A673 (cell line): ENCODE data around the gene STK32A.

Experiments
- CTCF ChIP-seq: fragments of 300-800, 200-600 bp; sonication (generic); conservative IDR thresholded peaks from 2 replicates; pipeline ENCODE4 v1.5.1; 2017; ENCODE audit warnings: low read depth, mild to moderate bottlenecking, antibody characterized with exemption, low read length, moderate library complexity, mixed read lengths
- EZH2 ChIP-seq: fragments of 200-600 bp; sonication (generic); IDR thresholded peaks from 2 replicates; pipeline ENCODE4 v1.6.1; 2017; ENCODE audit warnings: borderline replicate concordance, low read depth, mild to moderate bottlenecking, mixed read lengths, antibody characterized with exemption, low read length; ENCODE audit not compliant: poor library complexity, severe bottlenecking

GRCh38 chr5:147203213-147203612 is 31.6 kb upstream of the STK32A start:
- no peak for TF ChIP-seq CTCF
- no peak for TF ChIP-seq EZH2
